ENCODE results near the gene SESN2.

GRCh38 chr1:28259934-28260802 lies 850 bp downstream of the SESN2 start:
- TF ChIP-seq POLR2A (IDR thresholded peaks at IDR 0.05; ENCODE audit: low read depth, low read length) (no peak), POLR2AphosphoS5 (IDR thresholded peaks at IDR 0.05; ENCODE audit: low read depth, low read length) (no peak), SPI1 (IDR thresholded peaks at IDR 0.05; ENCODE audit: low read depth, low read length) (no peak), TAF1 (IDR thresholded peaks at IDR 0.05; ENCODE audit: low read depth, low read length) (no peak), POU2F2 (IDR thresholded peaks at IDR 0.05; ENCODE audit: low read depth, low read length) (no peak), PAX5 (IDR thresholded peaks at IDR 0.05; ENCODE audit: insufficient read depth, low read length, severe bottlenecking) (no peak)

Data from GM12891 (cell line).